ENCODE measurements around the gene PSMD2. TPM values are rescaled to one million over a fixed set of nuclear protein-coding genes. Genes with fewer than 3 reads are reported as not detected.

The PSMD2 gene
- total RNA-seq = 213 and 248 TPM in 2 replicates

DNA sequence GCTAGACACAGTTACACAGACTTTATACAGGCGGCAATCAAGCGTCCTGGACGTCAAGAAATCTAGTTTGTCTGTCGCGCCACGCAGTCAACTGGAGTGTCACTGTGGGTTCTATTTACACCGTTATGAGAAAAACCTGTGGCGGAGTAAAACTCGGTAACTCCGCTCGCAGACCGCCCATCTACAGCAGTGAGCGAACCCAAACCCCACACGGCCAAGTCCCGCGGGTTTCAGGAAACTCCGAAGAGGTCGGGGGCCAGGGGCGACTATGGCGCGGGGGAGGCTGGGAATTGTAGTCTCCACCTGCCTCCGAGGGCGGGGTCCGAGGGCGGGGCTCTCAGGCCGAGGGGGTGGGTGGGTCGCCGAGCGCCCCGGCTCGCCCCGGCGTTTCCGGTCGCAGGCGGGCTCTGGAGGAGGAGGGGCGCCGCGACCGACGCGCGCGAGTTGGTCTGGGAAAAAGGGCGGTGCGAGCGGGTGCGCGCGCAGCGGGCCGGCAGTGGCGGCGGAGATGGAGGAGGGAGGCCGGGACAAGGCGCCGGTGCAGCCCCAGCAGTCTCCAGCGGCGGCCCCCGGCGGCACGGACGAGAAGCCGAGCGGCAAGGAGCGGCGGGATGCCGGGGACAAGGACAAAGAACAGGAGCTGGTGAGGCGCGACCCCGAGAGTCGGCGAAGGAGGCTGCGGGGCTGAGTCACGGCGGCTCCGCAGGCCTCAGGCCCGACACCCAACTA lies at the start of gene PSMD2:
Gene PSMD2 (plus strand): TSS at position 483 of the 729 bp plus-strand sequence. CDS start 26 bp downstream, at position 509.

DNA sequence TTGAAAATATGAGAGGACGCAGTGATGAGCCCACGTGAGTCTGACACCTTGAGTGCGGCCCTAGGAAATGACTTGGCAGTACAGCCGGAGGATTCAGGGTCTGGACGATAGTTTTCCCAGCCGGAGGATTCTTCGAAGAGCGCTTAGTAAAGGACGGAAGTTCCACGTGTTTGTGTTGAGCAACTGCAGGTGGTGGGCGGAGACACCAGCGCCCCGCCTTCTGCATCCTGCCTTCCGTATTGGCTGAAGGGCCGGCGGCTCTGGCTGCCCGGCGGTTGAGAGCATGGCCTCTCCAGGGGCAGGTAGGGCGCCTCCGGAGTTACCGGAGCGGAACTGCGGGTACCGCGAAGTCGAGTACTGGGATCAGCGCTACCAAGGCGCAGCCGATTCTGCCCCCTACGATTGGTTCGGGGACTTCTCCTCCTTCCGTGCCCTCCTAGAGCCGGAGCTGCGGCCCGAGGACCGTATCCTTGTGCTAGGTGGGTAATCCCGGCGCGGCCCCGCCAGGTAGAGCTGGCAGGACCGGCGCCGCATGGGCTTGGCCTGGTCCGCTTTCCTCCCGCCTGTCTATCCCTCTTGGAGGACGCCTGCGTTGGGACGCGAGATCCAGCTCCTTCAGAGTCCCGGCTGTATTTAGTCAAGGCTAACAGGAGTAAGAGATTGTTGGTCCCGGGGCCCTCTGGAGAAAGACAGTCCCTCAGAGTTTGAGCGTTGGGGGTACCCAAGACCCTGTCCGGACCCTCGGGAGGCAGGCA lies 49.5 kb upstream of the PSMD2 start, which contains the start of gene EEF1AKMT4:
Gene EEF1AKMT4 (plus strand): TSS at position 261 of the 755 bp plus-strand sequence. CDS start 23 bp downstream, at position 284.

DNA sequence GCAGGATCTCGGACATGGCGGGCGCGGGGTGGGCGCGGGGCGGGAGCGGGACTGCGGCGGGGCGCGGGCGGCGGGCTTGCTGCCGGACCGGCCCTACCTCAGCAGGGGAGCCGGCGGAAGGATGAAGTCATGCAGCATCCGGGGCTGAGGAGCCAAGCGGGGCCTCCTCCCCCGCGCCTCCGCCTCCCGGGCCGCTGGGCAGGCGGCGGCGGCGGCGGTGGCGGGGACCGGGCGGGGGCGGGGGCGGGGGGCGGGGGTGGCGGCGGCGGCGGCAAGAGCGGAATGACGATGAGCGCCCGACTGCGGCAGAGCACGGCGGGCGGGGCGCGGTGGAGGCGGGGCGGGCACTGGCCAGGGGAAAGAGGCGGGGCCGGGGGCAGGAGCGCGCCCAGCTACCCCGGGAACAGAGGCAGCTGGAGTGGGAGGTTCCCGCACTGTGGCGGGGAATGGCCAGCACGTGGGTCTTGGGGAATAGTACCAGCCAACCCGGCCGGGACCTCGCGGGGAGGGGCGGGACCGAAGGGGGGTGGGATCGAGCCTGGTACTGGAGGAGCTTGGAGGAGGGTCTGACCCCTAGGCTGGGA lies 37.7 kb upstream of the PSMD2 start, which contains the start of gene CAMK2N2:
Gene CAMK2N2 (minus strand): TSS at position 284 of the 584 bp plus-strand sequence. CDS start 268 bp downstream, at position 16.

DNA sequence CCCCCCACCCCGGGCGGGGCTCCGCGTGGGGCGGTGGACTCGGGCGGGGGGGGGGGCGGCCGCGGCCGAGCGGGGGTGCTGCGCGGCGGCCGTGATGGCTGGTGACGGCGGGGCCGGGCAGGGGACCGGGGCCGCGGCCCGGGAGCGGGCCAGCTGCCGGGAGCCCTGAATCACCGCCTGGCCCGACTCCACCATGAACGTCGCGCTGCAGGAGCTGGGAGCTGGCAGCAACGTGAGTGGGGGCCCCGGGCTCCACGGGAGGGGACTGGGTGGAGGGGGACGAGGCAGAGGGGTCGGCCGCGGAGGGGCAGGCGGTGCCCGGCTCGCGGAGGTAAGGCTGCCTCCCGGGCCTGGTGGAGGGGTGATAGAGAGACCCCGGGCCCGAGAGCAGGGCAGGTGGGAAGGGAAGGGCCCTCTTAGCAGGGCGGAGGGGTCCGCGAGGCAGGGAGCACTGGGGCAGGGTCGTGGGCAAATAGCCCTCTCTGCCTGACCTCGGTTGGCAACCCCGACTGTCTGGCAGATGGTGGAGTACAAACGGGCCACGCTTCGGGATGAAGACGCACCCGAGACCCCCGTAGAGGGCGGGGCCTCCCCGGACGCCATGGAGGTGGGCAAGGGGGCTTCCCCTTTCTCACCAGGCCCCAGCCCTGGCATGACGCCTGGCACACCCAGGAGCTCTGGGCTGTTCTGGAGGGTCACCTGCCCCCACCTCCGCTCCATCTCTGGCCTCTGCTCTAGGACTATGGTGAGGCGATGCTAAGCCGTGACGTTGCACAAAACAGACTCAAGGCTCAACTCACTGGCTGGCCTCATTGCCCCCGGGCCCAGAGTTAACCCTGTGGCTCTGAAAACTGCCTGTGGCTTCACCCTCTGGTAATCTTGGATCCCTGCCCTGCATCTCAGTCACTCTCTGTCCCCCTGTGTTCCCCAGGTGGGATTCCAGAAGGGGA lies 22.8 kb upstream of the PSMD2 start, which contains the start of gene ECE2:
Gene ECE2 (plus strand): TSS at position 62 of the 950 bp plus-strand sequence. CDS start 132 bp downstream, at position 194.

DNA sequence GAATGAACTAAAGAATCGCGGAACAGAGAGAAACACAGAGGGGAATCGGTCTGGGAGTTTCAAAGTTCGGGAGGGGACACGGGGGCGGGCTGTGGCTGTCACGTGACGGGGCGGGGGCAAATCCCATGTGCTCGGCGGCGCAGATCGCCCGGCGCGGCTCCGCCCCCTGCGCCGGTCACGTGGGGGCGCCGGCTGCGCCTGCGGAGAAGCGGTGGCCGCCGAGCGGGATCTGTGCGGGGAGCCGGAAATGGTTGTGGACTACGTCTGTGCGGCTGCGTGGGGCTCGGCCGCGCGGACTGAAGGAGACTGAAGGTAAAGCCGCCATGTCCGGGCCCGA lies 15.3 kb downstream of the PSMD2 start, which contains the start of gene EIF4G1:
Gene EIF4G1 (plus strand): TSS at position 244 of the 337 bp plus-strand sequence. CDS start 1,191 bp downstream, outside the sequence.

DNA sequence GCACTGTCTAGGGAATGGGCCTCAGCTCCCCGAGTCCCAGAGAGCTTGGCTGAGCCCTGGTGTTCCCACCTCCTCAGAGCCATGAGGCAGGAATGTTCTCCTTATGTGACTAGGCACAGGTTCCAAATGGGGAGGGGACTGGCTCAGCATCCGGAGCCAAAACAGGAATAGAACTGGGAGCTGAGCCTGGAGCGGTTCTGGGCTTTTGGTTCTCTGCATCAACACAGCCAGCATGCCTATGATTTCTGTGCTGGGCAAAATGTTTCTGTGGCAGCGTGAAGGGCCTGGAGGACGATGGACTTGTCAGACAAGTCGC lies 38.3 kb downstream of the PSMD2 start, which contains the start of gene FAM131A:
Gene FAM131A (plus strand): TSS at position 202 of the 316 bp plus-strand sequence. CDS start 31 bp downstream, at position 233.

Small RNA genes lying within 50 kb of the gene (small RNA-seq; reads per million reads assigned to genes)
- 1,813 reads per million, percentile 100 among the genes with 10 or more reads in this experiment for gene SNORD66

Other genes with a start within 250 kb of the PSMD2 start
- gene HTR3C, start 246.2 kb upstream of the PSMD2 start, total RNA-seq = not detected in 2 replicates
- not detected in 2 replicates for gene HTR3E, start 202.2 kb upstream of the PSMD2 start, total RNA-seq
- 27.7 and 34.7 TPM in 2 replicates for gene EIF2B5, start 163.9 kb upstream of the PSMD2 start, total RNA-seq
- 38.9 and 48.4 TPM in 2 replicates for gene DVL3, start 143.9 kb upstream of the PSMD2 start, total RNA-seq
- 352 and 438 TPM in 2 replicates for gene AP2M1, start 124.4 kb upstream of the PSMD2 start, total RNA-seq
- gene ABCF3, start 113.0 kb upstream of the PSMD2 start, total RNA-seq = 43.1 and 51.6 TPM in 2 replicates
- gene VWA5B2, start 69.7 kb upstream of the PSMD2 start, total RNA-seq = not detected in 2 replicates
- gene ALG3, start 50.3 kb upstream of the PSMD2 start, total RNA-seq = 25.5 and 28.2 TPM in 2 replicates
- 4.7 TPM in 2 replicates for gene EEF1AKMT4, start 49.6 kb upstream of the PSMD2 start, total RNA-seq
- gene CAMK2N2, start 37.7 kb upstream of the PSMD2 start, total RNA-seq = 0.16 TPM in 1 of 2 replicates, not detected in the other
- gene ECE2, start 23.2 kb upstream of the PSMD2 start, total RNA-seq = not detected in 2 replicates
- gene EIF4G1, start 15.4 kb downstream of the PSMD2 start, total RNA-seq = 274 and 300 TPM in 2 replicates
- gene FAM131A, start 38.4 kb downstream of the PSMD2 start, total RNA-seq = 10.0 and 11.4 TPM in 2 replicates
- 3.8 and 5.2 TPM in 2 replicates for gene CLCN2, start 62.4 kb downstream of the PSMD2 start, total RNA-seq
- gene POLR2H, start 62.5 kb downstream of the PSMD2 start, total RNA-seq = 35.4 and 42.9 TPM in 2 replicates
- 0.12 TPM in 1 of 2 replicates, not detected in the other for gene THPO, start 79.0 kb downstream of the PSMD2 start, total RNA-seq
- gene CHRD, start 80.8 kb downstream of the PSMD2 start, total RNA-seq = 0.36 and 0.65 TPM in 2 replicates

Data from hair follicle dermal papilla cell (primary cell).